SU-DHL-6 (cell line): ENCODE results near the gene IMMT.

Experiments
- CTCF ChIP-seq: fragments of 200-600 bp; sonication (generic); IDR thresholded peaks from one replicate; pipeline ENCODE4 v1.5.1; 2017; ENCODE audit warnings: antibody characterized with exemption, mild to moderate bottlenecking, low read length, moderate library complexity; ENCODE audit not compliant: insufficient read depth, poor library complexity, severe bottlenecking
- EZH2phosphoT487 ChIP-seq: fragments of 200-600 bp; sonication (generic), shearing (Covaris generic); conservative IDR thresholded peaks from 2 replicates; pipeline ENCODE4 v1.6.1; 2018; ENCODE audit warnings: mild to moderate bottlenecking, antibody characterized with exemption, low read length, moderate library complexity, mixed read lengths

GRCh38 chr2:86233436-86233835, 38.2 kb upstream of the IMMT start:
- TF ChIP-seq CTCF (no peak), EZH2phosphoT487 (no peak)
